Measurements from ENCODE around the gene CASP7. TPM values are rescaled to one million over a fixed set of nuclear protein-coding genes. Genes with fewer than 3 reads are reported as not detected.

CASP7 gene
- total RNA-seq, 4 donors from 2014 or later: 5.3 to 23.9 (median 8.9) TPM

GRCh38 chr10:113680190-113681111 lies 739 bp downstream of the CASP7 start:
- peak overlapping the region; percentile 96 to 99 (median 98) for H3K27ac ChIP-seq
- peak overlapping the region; percentile 88 to 100 (median 95) for H3K4me3 ChIP-seq
- H3K4me1 ChIP-seq: peaks cover 3 to 16% of the 10 kb centered on the region in 2 donors
- TF ChIP-seq POLR2A (IDR thresholded peaks at IDR 0.05) (peak in 1 of 2 donors; percentile 22), CTCF (IDR thresholded peaks at IDR 0.05 in 4 of 5, conservative IDR thresholded peaks at IDR 0.05 in 1 of 5) (no peak)
- H3K36me3 ChIP-seq: no peaks in the 10 kb centered on the region
- H3K9me3 ChIP-seq: no peaks in the 10 kb centered on the region
- in situ Hi-C loops (cut with MboI; ENCODE audit: low sequenced_read_pairs in 4 of 4) (no loop called here), intact Hi-C loops (cut with DNase I; ENCODE audit: low total_unique reads) (loop anchor here (5.0 to 10.0 kb wide), 2 partner anchors 174 to 492 kb away; partner anchors contain the start of genes CCDC186, DCLRE1A and NHLRC2)
- H3K27me3 ChIP-seq: no peaks in the 10 kb centered on the region
- peak; percentile 65 to 78 for ATAC-seq
- DNase-seq: peak; percentile 43 to 45

DNA sequence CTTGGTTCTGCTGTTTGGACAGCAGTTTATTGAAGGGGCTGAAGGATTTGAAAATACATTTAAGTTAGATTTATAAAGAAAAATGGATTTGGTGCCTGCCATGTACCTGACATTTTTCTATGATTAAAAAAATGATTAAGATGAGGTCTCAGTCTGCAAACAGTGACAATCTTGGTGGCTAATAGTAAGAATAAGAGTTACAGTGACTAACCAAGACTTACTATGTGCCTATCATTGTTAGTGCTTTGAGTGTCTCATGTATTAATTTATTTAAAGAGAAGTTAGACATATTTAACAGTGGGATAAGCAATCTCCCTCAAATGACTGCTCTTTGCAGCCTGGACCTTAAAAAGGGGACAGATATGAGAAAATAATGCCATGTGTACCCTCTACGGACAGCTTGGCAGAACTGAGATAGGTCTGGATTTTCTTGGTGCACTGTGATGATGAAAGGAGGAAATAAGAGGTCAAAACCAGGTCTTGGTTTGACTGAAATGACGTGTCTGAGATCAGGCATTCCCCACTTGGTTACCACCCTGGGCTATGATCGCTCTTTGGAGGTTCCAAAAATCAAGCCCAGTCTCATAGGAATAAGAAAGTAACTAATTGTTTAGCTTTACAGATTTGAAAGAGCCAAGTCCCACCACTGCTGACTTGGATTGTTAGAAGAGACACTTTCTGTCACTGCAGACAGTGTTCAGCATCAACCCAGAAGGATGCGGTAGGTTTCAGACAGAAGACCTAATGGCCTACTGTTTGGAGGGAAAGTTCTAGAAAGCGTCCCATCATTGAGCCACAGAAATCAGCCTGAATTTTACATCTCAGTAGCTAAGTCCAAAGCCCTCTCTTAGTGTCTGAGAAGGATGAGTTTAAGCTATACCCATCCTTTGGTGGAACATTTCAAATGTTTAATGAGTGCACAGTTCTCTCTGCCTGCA lies 2.1 kb downstream of the CASP7 start:
- ATAC-seq: no peak

GRCh38 chr10:113683300-113683699 lies 3.6 kb downstream of the CASP7 start:
- DNase-seq: no peak
- in situ Hi-C loops (cut with MboI; ENCODE audit: low sequenced_read_pairs in 4 of 4): no loop called here

More for the DNA sequence above, 2.1 kb downstream of the CASP7 start:
- H3K4me1 ChIP-seq: peaks cover 3 to 16% of the 10 kb centered on the region in 2 donors
- no peaks in the 10 kb centered on the region for H3K36me3 ChIP-seq
- H3K9me3 ChIP-seq: no peaks in the 10 kb centered on the region
- no peak overlapping the region for H3K4me3 ChIP-seq
- no peaks in the 10 kb centered on the region for H3K27me3 ChIP-seq
- DNase-seq: no peak
- intact Hi-C loops (cut with DNase I; ENCODE audit: low total_unique reads): loop anchor here (5.0 to 10.0 kb wide), 2 partner anchors 173 to 490 kb away; partner anchors contain the start of genes CCDC186, DCLRE1A and NHLRC2
- peak overlapping the region in 2 of 4 donors; percentile 96 to 99 for H3K27ac ChIP-seq
- in situ Hi-C loops (cut with MboI; ENCODE audit: low sequenced_read_pairs in 4 of 4): no loop called here
- TF ChIP-seq CTCF (IDR thresholded peaks at IDR 0.05 in 4 of 5, conservative IDR thresholded peaks at IDR 0.05 in 1 of 5): no peak
- no peak for TF ChIP-seq POLR2A (IDR thresholded peaks at IDR 0.05)

More at GRCh38 chr10:113683300-113683699, 3.6 kb downstream of the CASP7 start:
- intact Hi-C loops (cut with DNase I; ENCODE audit: low total_unique reads): loop anchor here (5.0 to 10.0 kb wide), 2 partner anchors 172 to 489 kb away; partner anchors contain the start of genes CCDC186, DCLRE1A and NHLRC2
- H3K4me3 ChIP-seq: no peak overlapping the region
- H3K27me3 ChIP-seq: no peaks in the 10 kb centered on the region
- ATAC-seq: no peak
- TF ChIP-seq CTCF (IDR thresholded peaks at IDR 0.05 in 4 of 5, conservative IDR thresholded peaks at IDR 0.05 in 1 of 5): no peak
- no peak for TF ChIP-seq POLR2A (IDR thresholded peaks at IDR 0.05)
- H3K36me3 ChIP-seq: peaks cover 0 to 4% of the 10 kb centered on the region in 2 donors
- peaks cover 3 to 16% of the 10 kb centered on the region in 2 donors for H3K4me1 ChIP-seq
- peaks cover 0 to 3% (median 0%) of the 10 kb centered on the region in 3 donors for H3K9me3 ChIP-seq
- H3K27ac ChIP-seq: no peak overlapping the region

Measured in gastrocnemius medialis (tissue), 4 donors.